ENCODE measurements around the gene FMR1NB.

FMR1NB gene

DNA sequence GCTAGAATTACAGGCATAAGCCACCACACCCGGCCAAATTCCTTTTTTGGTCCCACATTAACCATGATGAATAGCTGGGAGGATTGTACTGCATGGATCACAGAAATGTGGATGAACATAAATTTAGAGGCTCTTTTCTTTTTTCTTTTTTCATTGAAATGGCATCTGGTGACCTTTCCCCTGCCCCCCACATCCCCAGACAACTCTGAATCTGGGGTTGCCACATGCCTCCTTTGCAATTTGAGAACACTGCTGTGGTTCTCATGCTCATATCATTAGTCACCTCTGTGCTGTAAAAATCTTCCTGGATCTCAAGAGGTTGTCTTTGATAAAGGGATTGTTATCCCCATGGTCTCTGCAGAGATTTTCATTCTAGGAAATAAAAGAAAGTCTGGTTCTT lies 22.8 kb upstream of the FMR1NB start:
- no peak overlapping the region for H3K9ac ChIP-seq (ENCODE audit: low read length)
- no peak overlapping the region for H3K14ac ChIP-seq (ENCODE audit: low read length in 2 of 2)
- H3K23ac ChIP-seq (ENCODE audit: low read length in 2 of 2): no peak overlapping the region
- H4K8ac ChIP-seq (ENCODE audit: low read length): no peak overlapping the region
- H3K4me1 ChIP-seq (ENCODE audit: control insufficient read depth, insufficient read depth, low read depth, low read length): no peaks in the 10 kb centered on the region
- no peak for DNase-seq
- H3K4me3 ChIP-seq (ENCODE audit: insufficient read depth in 1 of 2, low read depth in 1 of 2, low read length in 2 of 2): no peak overlapping the region
- H2BK15ac ChIP-seq (ENCODE audit: low read depth, poor library complexity, severe bottlenecking): no peak overlapping the region
- no peak overlapping the region for H3K27ac ChIP-seq (ENCODE audit: low read length, poor library complexity, severe bottlenecking)
- no peak overlapping the region for H2BK5ac ChIP-seq (ENCODE audit: low read depth, low read length, poor library complexity, severe bottlenecking)
- H3K4ac ChIP-seq (ENCODE audit: low read depth in 1 of 2, low read length in 2 of 2): no peak overlapping the region
- H3K9me3 ChIP-seq (ENCODE audit: control insufficient read depth, low read length): no peaks in the 10 kb centered on the region
- no peak overlapping the region for H3K18ac ChIP-seq (ENCODE audit: low read depth in 1 of 2, low read length in 2 of 2)
- WGBS: no CpG with 5 or more reads among the region's 1 CpG
- no peak overlapping the region for H2BK120ac ChIP-seq (ENCODE audit: low read depth, low read length)
- H2BK12ac ChIP-seq (ENCODE audit: low read length in 2 of 2): no peak overlapping the region
- H2AFZ ChIP-seq (ENCODE audit: low read depth, low read length): no peak overlapping the region
- no peak overlapping the region for H3K4me2 ChIP-seq (ENCODE audit: low read length, poor library complexity, severe bottlenecking)
- H3K36me3 ChIP-seq (ENCODE audit: control insufficient read depth in 1 of 2, insufficient read depth in 2 of 2, low read depth in 1 of 2, low read length in 2 of 2): no peaks in the 10 kb centered on the region
- no peaks in the 10 kb centered on the region for H3K27me3 ChIP-seq (ENCODE audit: control insufficient read depth in 1 of 2, insufficient read depth in 1 of 2, low read length in 2 of 2)
- H3K79me1 ChIP-seq (replicated peaks; ENCODE audit: low read length, poor library complexity, severe bottlenecking): no peaks in the 10 kb centered on the region
- H2AK5ac ChIP-seq (ENCODE audit: low read length, severe bottlenecking): no peak overlapping the region
- no peak overlapping the region for H4K91ac ChIP-seq (ENCODE audit: low read length)

GRCh38 chrX:147960722-147961121 lies 20.4 kb upstream of the FMR1NB start:
- Histone ChIP-seq H2BK120ac (ENCODE audit: low read depth, low read length) (no peak overlapping the region), H3K27me3 (ENCODE audit: control insufficient read depth in 1 of 2, insufficient read depth in 1 of 2, low read length in 2 of 2) (no peaks in the 10 kb centered on the region), H3K9me3 (ENCODE audit: control insufficient read depth, low read length) (no peaks in the 10 kb centered on the region), H2AFZ (ENCODE audit: low read depth, low read length) (no peak overlapping the region), H3K4me3 (ENCODE audit: insufficient read depth in 1 of 2, low read depth in 1 of 2, low read length in 2 of 2) (no peak overlapping the region), H2BK12ac (ENCODE audit: low read length in 2 of 2) (no peak overlapping the region), H4K91ac (ENCODE audit: low read length) (no peak overlapping the region), H3K4ac (ENCODE audit: low read depth in 1 of 2, low read length in 2 of 2) (no peak overlapping the region), H3K23ac (ENCODE audit: low read length in 2 of 2) (no peak overlapping the region), H3K36me3 (ENCODE audit: control insufficient read depth in 1 of 2, insufficient read depth in 2 of 2, low read depth in 1 of 2, low read length in 2 of 2) (no peaks in the 10 kb centered on the region), H3K79me1 (replicated peaks; ENCODE audit: low read length, poor library complexity, severe bottlenecking) (no peaks in the 10 kb centered on the region), H3K18ac (ENCODE audit: low read depth in 1 of 2, low read length in 2 of 2) (no peak overlapping the region), H2AK5ac (ENCODE audit: low read length, severe bottlenecking) (no peak overlapping the region), H2BK5ac (ENCODE audit: low read depth, low read length, poor library complexity, severe bottlenecking) (no peak overlapping the region), H2BK15ac (ENCODE audit: low read depth, poor library complexity, severe bottlenecking) (no peak overlapping the region), H3K4me2 (ENCODE audit: low read length, poor library complexity, severe bottlenecking) (no peak overlapping the region), H3K9ac (ENCODE audit: low read length) (no peak overlapping the region), H3K27ac (ENCODE audit: low read length, poor library complexity, severe bottlenecking) (no peak overlapping the region), H3K4me1 (ENCODE audit: control insufficient read depth, insufficient read depth, low read depth, low read length) (no peaks in the 10 kb centered on the region), H3K14ac (ENCODE audit: low read length in 2 of 2) (no peak overlapping the region), H4K8ac (ENCODE audit: low read length) (no peak overlapping the region)
- DNase-seq: no peak
- no CpG with 5 or more reads among the region's 2 CpGs for WGBS

GRCh38 chrX:147962476-147962875 lies 18.7 kb upstream of the FMR1NB start:
- DNase-seq: no peak
- WGBS: 89% methylated on average over 1 of the region's 1 CpG
- H3K23ac ChIP-seq (ENCODE audit: low read length in 2 of 2): no peak overlapping the region
- no peak overlapping the region for H3K14ac ChIP-seq (ENCODE audit: low read length in 2 of 2)
- no peaks in the 10 kb centered on the region for H3K36me3 ChIP-seq (ENCODE audit: control insufficient read depth in 1 of 2, insufficient read depth in 2 of 2, low read depth in 1 of 2, low read length in 2 of 2)
- H2BK5ac ChIP-seq (ENCODE audit: low read depth, low read length, poor library complexity, severe bottlenecking): no peak overlapping the region
- no peaks in the 10 kb centered on the region for H3K9me3 ChIP-seq (ENCODE audit: control insufficient read depth, low read length)
- no peak overlapping the region for H3K27ac ChIP-seq (ENCODE audit: low read length, poor library complexity, severe bottlenecking)
- no peaks in the 10 kb centered on the region for H3K79me1 ChIP-seq (replicated peaks; ENCODE audit: low read length, poor library complexity, severe bottlenecking)
- H4K8ac ChIP-seq (ENCODE audit: low read length): no peak overlapping the region
- H3K4me2 ChIP-seq (ENCODE audit: low read length, poor library complexity, severe bottlenecking): no peak overlapping the region
- H3K27me3 ChIP-seq (ENCODE audit: control insufficient read depth in 1 of 2, insufficient read depth in 1 of 2, low read length in 2 of 2): no peaks in the 10 kb centered on the region
- H3K18ac ChIP-seq (ENCODE audit: low read depth in 1 of 2, low read length in 2 of 2): no peak overlapping the region
- H3K4ac ChIP-seq (ENCODE audit: low read depth in 1 of 2, low read length in 2 of 2): no peak overlapping the region
- H2BK15ac ChIP-seq (ENCODE audit: low read depth, poor library complexity, severe bottlenecking): no peak overlapping the region
- H2AK5ac ChIP-seq (ENCODE audit: low read length, severe bottlenecking): no peak overlapping the region
- no peaks in the 10 kb centered on the region for H3K4me1 ChIP-seq (ENCODE audit: control insufficient read depth, insufficient read depth, low read depth, low read length)
- no peak overlapping the region for H4K91ac ChIP-seq (ENCODE audit: low read length)
- H2BK120ac ChIP-seq (ENCODE audit: low read depth, low read length): no peak overlapping the region
- no peak overlapping the region for H2AFZ ChIP-seq (ENCODE audit: low read depth, low read length)
- H3K4me3 ChIP-seq (ENCODE audit: insufficient read depth in 1 of 2, low read depth in 1 of 2, low read length in 2 of 2): no peak overlapping the region
- H3K9ac ChIP-seq (ENCODE audit: low read length): no peak overlapping the region
- no peak overlapping the region for H2BK12ac ChIP-seq (ENCODE audit: low read length in 2 of 2)

DNA sequence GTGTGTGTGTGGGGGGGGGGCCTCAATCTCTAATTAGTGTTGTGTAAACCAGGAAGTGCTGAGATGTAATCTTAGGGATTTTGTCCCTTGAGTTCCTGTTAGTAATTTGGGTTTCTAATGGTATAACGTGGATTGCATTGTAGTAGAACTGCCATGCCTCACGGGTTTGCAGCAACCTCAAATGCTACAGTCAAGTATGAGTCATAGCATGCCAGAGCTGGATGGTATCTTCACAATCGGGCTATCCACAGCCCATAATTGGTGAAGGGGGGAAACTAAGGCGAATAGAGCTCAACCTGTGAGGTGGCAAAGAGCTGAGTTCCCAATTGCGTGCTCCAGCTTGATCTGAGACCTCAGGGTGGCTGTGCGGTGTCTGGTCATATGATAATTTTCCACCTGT lies 2.2 kb upstream of the FMR1NB start:
- H3K9me3 ChIP-seq (ENCODE audit: control insufficient read depth, low read length): no peaks in the 10 kb centered on the region
- H2BK120ac ChIP-seq (ENCODE audit: low read depth, low read length): no peak overlapping the region
- no peak overlapping the region for H3K18ac ChIP-seq (ENCODE audit: low read depth in 1 of 2, low read length in 2 of 2)
- H3K79me1 ChIP-seq (replicated peaks; ENCODE audit: low read length, poor library complexity, severe bottlenecking): no peaks in the 10 kb centered on the region
- no peak overlapping the region for H2AFZ ChIP-seq (ENCODE audit: low read depth, low read length)
- no peak overlapping the region for H2BK15ac ChIP-seq (ENCODE audit: low read depth, poor library complexity, severe bottlenecking)
- H3K4me3 ChIP-seq (ENCODE audit: insufficient read depth in 1 of 2, low read depth in 1 of 2, low read length in 2 of 2): no peak overlapping the region
- H3K9ac ChIP-seq (ENCODE audit: low read length): no peak overlapping the region
- no peak overlapping the region for H2BK12ac ChIP-seq (ENCODE audit: low read length in 2 of 2)
- H3K27me3 ChIP-seq (ENCODE audit: control insufficient read depth in 1 of 2, insufficient read depth in 1 of 2, low read length in 2 of 2): no peaks in the 10 kb centered on the region
- no peak overlapping the region for H4K91ac ChIP-seq (ENCODE audit: low read length)
- H3K23ac ChIP-seq (ENCODE audit: low read length in 2 of 2): no peak overlapping the region
- H2BK5ac ChIP-seq (ENCODE audit: low read depth, low read length, poor library complexity, severe bottlenecking): no peak overlapping the region
- no peak overlapping the region for H3K14ac ChIP-seq (ENCODE audit: low read length in 2 of 2)
- H2AK5ac ChIP-seq (ENCODE audit: low read length, severe bottlenecking): no peak overlapping the region
- H4K8ac ChIP-seq (ENCODE audit: low read length): no peak overlapping the region
- 55% methylated on average over 6 of the region's 6 CpGs for WGBS
- no peak overlapping the region for H3K27ac ChIP-seq (ENCODE audit: low read length, poor library complexity, severe bottlenecking)
- H3K4ac ChIP-seq (ENCODE audit: low read depth in 1 of 2, low read length in 2 of 2): no peak overlapping the region
- no peak for DNase-seq
- H3K4me2 ChIP-seq (ENCODE audit: low read length, poor library complexity, severe bottlenecking): no peak overlapping the region
- no peaks in the 10 kb centered on the region for H3K4me1 ChIP-seq (ENCODE audit: control insufficient read depth, insufficient read depth, low read depth, low read length)
- no peaks in the 10 kb centered on the region for H3K36me3 ChIP-seq (ENCODE audit: control insufficient read depth in 1 of 2, insufficient read depth in 2 of 2, low read depth in 1 of 2, low read length in 2 of 2)

Measured in mesenchymal stem cell (in vitro differentiated cells and primary cell).